C4-2B (cell line): ENCODE data around the gene SLC27A5.
"Not testable (repeated sequence)": the region's sequence is repeated elsewhere in the genome, so short reads cannot be mapped to it uniquely, and the experiment has no call there.

Experiments
- H3K27ac ChIP-seq: fragments of 450-650 bp; 2 replicates; pipeline ENCODE4 v1.5.1; 2017
- ZFX ChIP-seq: fragments of 450-650 bp; IDR thresholded peaks from 2 replicates; pipeline ENCODE4 v1.6.1; 2017
- TF ChIP-seq, protein P1 (sequence below): fragments of 450-650 bp; conservative IDR thresholded peaks from 2 replicates; pipeline ENCODE4 v1.5.1; 2017; ENCODE audit warnings: mild to moderate bottlenecking

The SLC27A5 gene

DNA sequence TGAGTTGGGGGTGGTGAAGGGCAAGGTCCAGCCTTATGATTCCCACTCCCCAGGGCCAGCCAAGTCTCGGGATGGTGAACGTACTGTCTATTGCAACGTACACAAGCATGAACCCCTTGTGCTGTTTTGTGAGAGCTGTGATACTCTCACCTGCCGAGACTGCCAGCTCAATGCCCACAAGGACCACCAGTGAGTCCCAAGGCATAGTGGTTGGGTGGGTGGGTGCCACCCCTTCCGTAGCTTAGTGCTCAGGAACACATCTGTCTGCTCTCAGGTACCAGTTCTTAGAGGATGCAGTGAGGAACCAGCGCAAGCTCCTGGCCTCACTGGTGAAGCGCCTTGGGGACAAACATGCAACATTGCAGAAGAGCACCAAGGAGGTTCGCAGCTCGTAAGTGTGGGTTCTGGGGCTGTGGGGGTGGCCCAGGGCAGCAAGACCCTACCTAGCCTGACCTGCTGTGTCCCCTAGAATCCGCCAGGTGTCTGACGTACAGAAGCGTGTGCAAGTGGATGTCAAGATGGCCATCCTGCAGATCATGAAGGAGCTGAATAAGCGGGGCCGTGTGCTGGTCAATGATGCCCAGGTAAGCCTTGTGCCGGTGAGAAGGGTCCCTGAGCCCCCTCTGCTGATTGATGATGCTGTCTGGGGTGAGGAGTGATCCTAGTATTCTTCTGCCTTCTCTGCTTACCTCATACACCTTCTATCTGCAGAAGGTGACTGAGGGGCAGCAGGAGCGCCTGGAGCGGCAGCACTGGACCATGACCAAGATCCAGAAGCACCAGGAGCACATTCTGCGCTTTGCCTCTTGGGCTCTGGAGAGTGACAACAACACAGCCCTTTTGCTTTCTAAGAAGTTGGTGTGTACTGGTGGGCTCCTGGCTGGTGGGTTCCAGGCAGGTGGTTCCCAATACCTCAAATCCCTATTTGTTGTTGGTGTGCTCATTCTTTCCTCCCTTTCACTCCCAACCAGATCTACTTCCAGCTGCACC is 35.8 kb upstream of the SLC27A5 start:
- no peak for TF ChIP-seq ZFX
- TF ChIP-seq, protein P1, sequence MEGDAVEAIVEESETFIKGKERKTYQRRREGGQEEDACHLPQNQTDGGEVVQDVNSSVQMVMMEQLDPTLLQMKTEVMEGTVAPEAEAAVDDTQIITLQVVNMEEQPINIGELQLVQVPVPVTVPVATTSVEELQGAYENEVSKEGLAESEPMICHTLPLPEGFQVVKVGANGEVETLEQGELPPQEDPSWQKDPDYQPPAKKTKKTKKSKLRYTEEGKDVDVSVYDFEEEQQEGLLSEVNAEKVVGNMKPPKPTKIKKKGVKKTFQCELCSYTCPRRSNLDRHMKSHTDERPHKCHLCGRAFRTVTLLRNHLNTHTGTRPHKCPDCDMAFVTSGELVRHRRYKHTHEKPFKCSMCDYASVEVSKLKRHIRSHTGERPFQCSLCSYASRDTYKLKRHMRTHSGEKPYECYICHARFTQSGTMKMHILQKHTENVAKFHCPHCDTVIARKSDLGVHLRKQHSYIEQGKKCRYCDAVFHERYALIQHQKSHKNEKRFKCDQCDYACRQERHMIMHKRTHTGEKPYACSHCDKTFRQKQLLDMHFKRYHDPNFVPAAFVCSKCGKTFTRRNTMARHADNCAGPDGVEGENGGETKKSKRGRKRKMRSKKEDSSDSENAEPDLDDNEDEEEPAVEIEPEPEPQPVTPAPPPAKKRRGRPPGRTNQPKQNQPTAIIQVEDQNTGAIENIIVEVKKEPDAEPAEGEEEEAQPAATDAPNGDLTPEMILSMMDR = no peak
- H3K27ac ChIP-seq = no peak overlapping the region

GRCh38 chr19:58546019-58546530 is 34.3 kb upstream of the SLC27A5 start:
- TF ChIP-seq, protein P1 = no peak
- no peak for TF ChIP-seq ZFX
- peak overlapping the region; percentile 92 for H3K27ac ChIP-seq

GRCh38 chr19:58545286-58546018 is 33.7 kb upstream of the SLC27A5 start:
- peak overlapping the region; percentile 92 for H3K27ac ChIP-seq
- TF ChIP-seq, protein P1 = no peak
- no peak for TF ChIP-seq ZFX

GRCh38 chr19:58544591-58545285 is 32.9 kb upstream of the SLC27A5 start:
- H3K27ac ChIP-seq = peak overlapping the region; percentile 92

GRCh38 chr19:58543826-58544590 is 32.2 kb upstream of the SLC27A5 start, which contains the start of gene TRIM28:
Gene TRIM28, plus strand, starts transcription at chr19:58544064. Its CDS starts 694 bp downstream, at chr19:58544758.
- TF ChIP-seq, protein P1 = no peak
- TF ChIP-seq ZFX = no peak
- peak within 1 kb of the TSS; percentile 92 for H3K27ac ChIP-seq

More at GRCh38 chr19:58544591-58545285, 32.9 kb upstream of the SLC27A5 start:
- peak; percentile 93 for TF ChIP-seq ZFX
- TF ChIP-seq, protein P1 = no peak

DNA sequence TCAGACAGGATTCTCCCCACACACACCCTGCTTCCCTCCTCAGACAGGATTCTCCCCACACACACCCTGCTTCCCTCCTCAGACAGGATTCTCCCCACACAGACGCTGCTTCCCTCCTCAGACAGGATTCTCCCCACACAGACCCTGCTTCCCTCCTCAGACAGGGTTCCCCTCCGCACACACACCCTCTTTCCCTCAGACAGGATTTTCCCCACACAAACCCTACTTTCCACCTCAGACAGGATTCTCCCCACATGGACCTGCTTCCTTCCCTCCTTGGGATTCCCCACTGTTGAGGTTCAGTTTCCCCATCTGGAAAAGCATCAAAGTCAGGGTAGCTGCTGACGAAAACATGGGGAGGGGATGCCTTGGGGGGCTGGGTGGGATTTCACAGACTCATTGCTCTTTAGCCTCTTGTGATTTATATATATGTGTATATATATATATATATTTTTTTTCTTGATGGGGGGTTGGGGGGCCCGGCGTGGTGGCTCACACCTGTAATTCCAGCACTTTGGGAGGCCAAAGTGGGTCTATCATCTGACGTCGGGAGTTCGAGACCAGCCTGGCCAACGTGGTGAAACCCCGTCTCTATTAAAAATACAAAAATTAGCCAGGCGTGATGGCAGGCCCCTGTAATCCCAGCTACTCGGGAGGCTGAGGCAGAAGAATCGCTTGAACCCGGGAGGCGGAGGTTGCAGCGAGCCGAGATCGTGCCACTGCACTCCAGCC is 31.0 kb upstream of the SLC27A5 start:
- peak overlapping the region; percentile 92 for H3K27ac ChIP-seq

DNA sequence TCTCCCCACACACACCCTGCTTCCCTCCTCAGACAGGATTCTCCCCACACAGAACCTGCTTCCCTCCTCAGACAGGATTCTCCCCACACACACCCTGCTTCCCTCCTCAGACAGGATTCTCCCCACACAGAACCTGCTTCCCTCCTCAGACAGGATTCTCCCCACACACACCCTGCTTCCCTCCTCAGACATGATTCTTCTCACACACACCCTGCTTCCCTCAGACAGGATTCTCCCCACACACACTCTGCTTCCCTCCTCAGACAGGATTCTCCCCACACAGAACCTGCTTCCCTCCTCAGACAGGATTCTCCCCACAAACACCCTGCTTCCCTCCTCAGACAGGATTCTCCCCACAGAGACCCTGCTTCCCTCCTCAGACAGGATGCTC is 27.4 kb upstream of the SLC27A5 start:
- H3K27ac ChIP-seq = not testable (repeated sequence)
